ENCODE results near the gene LMTK3. TPM values are rescaled to one million over a fixed set of nuclear protein-coding genes. Genes with fewer than 3 reads are reported as not detected.

LMTK3 gene
- total RNA-seq, 1 donor from 2014 or later = 4.5 TPM

Other genes starting within 250 kb of the LMTK3 start
- 0.15 TPM in 1 of 2 replicates, not detected in the other for gene ZNF114, start 241.8 kb downstream of the LMTK3 start, total RNA-seq
- gene EMP3, start 186.3 kb downstream of the LMTK3 start, total RNA-seq = 449 and 464 TPM in 2 replicates
- 13.6 and 14.7 TPM in 2 replicates for gene TMEM143, start 147.9 kb downstream of the LMTK3 start, total RNA-seq
- gene SYNGR4, start 147.5 kb downstream of the LMTK3 start, total RNA-seq = not detected in 2 replicates
- 72.6 and 74.0 TPM in 2 replicates for gene KDELR1, start 120.3 kb downstream of the LMTK3 start, total RNA-seq
- gene GRIN2D, start 118.2 kb downstream of the LMTK3 start, total RNA-seq = 0.25 and 0.32 TPM in 2 replicates
- gene GRWD1, start 65.9 kb downstream of the LMTK3 start, total RNA-seq = 45.8 and 52.1 TPM in 2 replicates
- gene KCNJ14, start 56.3 kb downstream of the LMTK3 start, total RNA-seq = 1.5 and 1.8 TPM in 2 replicates
- 48.1 and 49.0 TPM in 2 replicates for gene CYTH2, start 42.5 kb downstream of the LMTK3 start, total RNA-seq
- gene SULT2B1, start 40.3 kb upstream of the LMTK3 start, total RNA-seq = 0.29 and 0.32 TPM in 2 replicates
- gene SPACA4, start 94.9 kb upstream of the LMTK3 start, total RNA-seq = not detected in 2 replicates
- 2.8 and 3.1 TPM in 2 replicates for gene FAM83E, start 103.2 kb upstream of the LMTK3 start, total RNA-seq
- gene RPL18, start 107.3 kb upstream of the LMTK3 start, total RNA-seq = 1,358 and 1,391 TPM in 2 replicates
- 32.7 and 41.5 TPM in 2 replicates for gene SPHK2, start 107.7 kb upstream of the LMTK3 start, total RNA-seq
- 6.4 and 8.0 TPM in 2 replicates for gene DBP, start 125.5 kb upstream of the LMTK3 start, total RNA-seq
- 6.6 and 8.8 TPM in 2 replicates for gene CA11, start 134.4 kb upstream of the LMTK3 start, total RNA-seq
- gene NTN5, start 161.2 kb upstream of the LMTK3 start, total RNA-seq = 0.51 and 0.81 TPM in 2 replicates
- gene FUT2, start 184.1 kb upstream of the LMTK3 start, total RNA-seq = not detected in 2 replicates
- 1.4 and 1.6 TPM in 2 replicates for gene MAMSTR, start 207.9 kb upstream of the LMTK3 start, total RNA-seq
- 0.10 and 0.15 TPM in 2 replicates for gene RASIP1, start 228.8 kb upstream of the LMTK3 start, total RNA-seq
- not detected in 2 replicates for gene IZUMO1, start 235.1 kb upstream of the LMTK3 start, total RNA-seq
- 0.29 and 0.54 TPM in 2 replicates for gene FUT1, start 240.8 kb upstream of the LMTK3 start, total RNA-seq
- gene FGF21, start 243.7 kb upstream of the LMTK3 start, total RNA-seq = not detected in 2 replicates